ENCODE data around the gene IL12RB1. TPM values are rescaled to one million over a fixed set of nuclear protein-coding genes. Genes with fewer than 3 reads are reported as not detected.

Gene IL12RB1
- total and polyA plus RNA-seq, 2 donors, result 0.63 to 1.1 TPM

- no peak for DNase-seq (ENCODE audit: extremely low spot score)
- H3K36me3 ChIP-seq (ENCODE audit: insufficient read depth), result peaks cover 3% of the 10 kb centered on the region
- no peak overlapping the region for H3K27ac ChIP-seq (ENCODE audit: low read depth)
- no peaks in the 10 kb centered on the region for H3K4me1 ChIP-seq (ENCODE audit: insufficient read depth)
- H3K4me3 ChIP-seq (ENCODE audit: low read depth, low read length), result peak overlapping the region; percentile 7
- 90% methylated on average over 11 of the region's 11 CpGs for WGBS
These were observed 76.6 kb downstream of the IL12RB1 start for GRCh38 chr19:18010149-18010548.

GRCh38 chr19:18009412-18010066 is 77.2 kb downstream of the IL12RB1 start:
- H3K4me3 ChIP-seq (ENCODE audit: low read depth, low read length), result peak overlapping the region; percentile 64
- peaks cover 3% of the 10 kb centered on the region for H3K36me3 ChIP-seq (ENCODE audit: insufficient read depth)
- no peak for DNase-seq (ENCODE audit: extremely low spot score)
- no peaks in the 10 kb centered on the region for H3K4me1 ChIP-seq (ENCODE audit: insufficient read depth)
- WGBS, result 94% methylated on average over 37 of the region's 37 CpGs
- H3K27ac ChIP-seq (ENCODE audit: low read depth), result no peak overlapping the region

Other genes starting within 250 kb of the IL12RB1 start
- gene JAK3, start 239.0 kb downstream of the IL12RB1 start, total RNA-seq, result 4.8 TPM
- gene JAK3, start 239.0 kb downstream of the IL12RB1 start, polyA plus RNA-seq, result 2.7 TPM
- 531 TPM for gene RPL18A, start 227.0 kb downstream of the IL12RB1 start, total RNA-seq
- 2,929 TPM for gene RPL18A, start 227.0 kb downstream of the IL12RB1 start, polyA plus RNA-seq
- gene SLC5A5, start 215.0 kb downstream of the IL12RB1 start, total RNA-seq, result not detected
- not detected for gene SLC5A5, start 215.0 kb downstream of the IL12RB1 start, polyA plus RNA-seq
- gene CCDC124, start 153.9 kb downstream of the IL12RB1 start, total RNA-seq, result 9.7 TPM
- gene CCDC124, start 153.9 kb downstream of the IL12RB1 start, polyA plus RNA-seq, result 149 TPM
- gene KCNN1, start 119.8 kb downstream of the IL12RB1 start, total RNA-seq, result 0.79 TPM
- gene KCNN1, start 119.8 kb downstream of the IL12RB1 start, polyA plus RNA-seq, result 0.24 TPM
- 7.5 TPM for gene ARRDC2, start 78.8 kb downstream of the IL12RB1 start, total RNA-seq
- 38.0 TPM for gene ARRDC2, start 78.8 kb downstream of the IL12RB1 start, polyA plus RNA-seq
- gene MAST3, start 10.8 kb upstream of the IL12RB1 start, total RNA-seq, result 3.5 TPM
- 7.0 TPM for gene MAST3, start 10.8 kb upstream of the IL12RB1 start, polyA plus RNA-seq
- gene PIK3R2, start 66.2 kb upstream of the IL12RB1 start, total RNA-seq, result 12.2 TPM
- gene PIK3R2, start 66.2 kb upstream of the IL12RB1 start, polyA plus RNA-seq, result 17.0 TPM
- 6.6 TPM for gene IFI30, start 86.9 kb upstream of the IL12RB1 start, total RNA-seq
- 90.6 TPM for gene IFI30, start 86.9 kb upstream of the IL12RB1 start, polyA plus RNA-seq
- gene MPV17L2, start 106.3 kb upstream of the IL12RB1 start, total RNA-seq, result 4.2 TPM
- 22.8 TPM for gene MPV17L2, start 106.3 kb upstream of the IL12RB1 start, polyA plus RNA-seq
- 4.7 TPM for gene RAB3A, start 117.1 kb upstream of the IL12RB1 start, total RNA-seq
- 5.5 TPM for gene RAB3A, start 117.1 kb upstream of the IL12RB1 start, polyA plus RNA-seq
- 1.7 TPM for gene PDE4C, start 139.5 kb upstream of the IL12RB1 start, total RNA-seq
- gene PDE4C, start 139.5 kb upstream of the IL12RB1 start, polyA plus RNA-seq, result 1.1 TPM
- gene IQCN, start 187.5 kb upstream of the IL12RB1 start, total RNA-seq, result 1.3 TPM
- 1.8 TPM for gene IQCN, start 187.5 kb upstream of the IL12RB1 start, polyA plus RNA-seq
- 59.5 TPM for gene JUND, start 194.7 kb upstream of the IL12RB1 start, total RNA-seq
- gene JUND, start 194.7 kb upstream of the IL12RB1 start, polyA plus RNA-seq, result 473 TPM
- gene LSM4, start 236.1 kb upstream of the IL12RB1 start, total RNA-seq, result 56.5 TPM
- gene LSM4, start 236.1 kb upstream of the IL12RB1 start, polyA plus RNA-seq, result 97.5 TPM

Data from urinary bladder (tissue), 4 donors.